AG08396 (cell line): ENCODE measurements around the gene RAD1.
A peak's percentile ranks its signal among the peaks of the same experiment; 100 is the strongest.

Experiments
- DNase-seq: peaks from one replicate; pipeline ENCODE4 v3.0.0; 2012; ENCODE audit warnings: low spot score, mixed read lengths

Gene RAD1

DNA sequence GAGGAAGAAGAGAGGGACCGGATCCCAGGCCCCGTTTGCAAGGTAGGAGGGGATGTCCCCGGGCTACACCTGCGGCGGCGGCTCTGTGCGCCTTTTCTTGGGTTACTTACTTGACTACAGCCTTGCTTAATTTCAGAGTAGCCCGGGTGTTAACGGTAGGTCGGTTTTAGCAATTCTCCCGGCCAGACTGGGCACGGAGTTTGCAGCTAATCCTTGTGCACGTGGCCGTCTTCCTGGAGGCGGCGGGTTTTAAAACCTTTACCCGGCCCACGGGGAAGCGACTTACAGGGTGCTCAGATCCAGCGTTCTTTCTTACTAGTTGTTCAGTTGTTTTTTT, 520 bp upstream of the RAD1 start:
- DNase-seq: peak; percentile 5

DNA sequence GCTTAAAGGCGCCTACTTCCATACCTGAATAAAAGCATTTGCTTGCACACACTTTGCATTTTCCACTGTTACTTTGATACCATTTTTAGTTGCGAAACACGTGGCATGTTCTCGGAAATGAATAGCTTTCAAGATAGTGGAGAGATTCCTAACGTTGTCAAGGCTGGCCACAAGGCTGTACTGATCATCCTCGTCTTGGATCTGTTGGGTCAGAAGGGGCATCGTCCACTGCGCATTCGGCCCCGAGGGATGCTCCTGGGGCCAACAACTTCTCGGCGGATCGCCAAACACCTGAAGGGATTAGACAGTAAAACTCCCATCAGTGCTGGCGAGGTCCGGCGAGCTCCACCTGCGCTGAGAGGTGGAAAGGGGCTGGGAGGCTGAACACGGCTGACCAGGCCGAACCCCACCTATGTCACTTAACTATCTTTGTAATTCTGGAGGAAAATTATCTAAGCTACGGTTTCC, 599 bp downstream of the RAD1 start:
- DNase-seq: peak; percentile 14

DNA sequence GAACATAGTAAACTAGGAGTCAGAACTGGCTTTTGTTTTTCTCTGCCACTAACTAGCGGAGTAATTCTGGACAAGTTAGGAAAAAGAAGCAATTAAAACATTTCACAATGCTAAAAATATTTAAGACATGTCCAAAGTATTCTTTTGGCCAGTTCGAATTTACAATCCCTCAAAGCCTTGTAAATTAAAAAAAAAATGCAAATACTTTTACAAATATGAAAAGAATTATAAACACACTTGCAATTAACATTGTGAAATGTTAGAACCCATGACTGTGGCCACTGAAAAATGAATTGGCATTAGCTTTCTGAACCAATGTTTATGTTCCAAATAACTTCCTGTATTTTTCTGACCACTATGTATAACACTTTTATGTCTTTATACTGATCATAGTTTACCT, 2.2 kb downstream of the RAD1 start:
- DNase-seq: peak; percentile 30

DNA sequence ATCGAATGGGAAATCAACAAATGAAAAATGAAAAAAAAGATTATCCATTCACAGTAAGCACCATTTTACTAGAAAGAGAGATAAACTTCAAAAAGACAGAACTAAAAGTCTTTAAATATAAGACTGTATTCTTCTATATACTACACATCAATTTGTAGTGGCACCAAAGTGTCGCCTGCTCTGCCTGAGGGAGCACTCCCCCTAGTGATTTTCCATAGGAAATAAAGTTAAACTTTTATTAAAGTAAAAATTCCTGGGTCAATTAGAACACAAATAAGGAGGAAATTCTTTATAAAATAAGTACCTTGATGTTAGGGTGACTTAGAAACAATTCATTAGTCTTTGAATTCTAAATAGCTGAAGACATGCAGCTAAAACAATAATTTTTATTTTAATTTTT, 9.7 kb downstream of the RAD1 start:
- peak; percentile 8 for DNase-seq

DNA sequence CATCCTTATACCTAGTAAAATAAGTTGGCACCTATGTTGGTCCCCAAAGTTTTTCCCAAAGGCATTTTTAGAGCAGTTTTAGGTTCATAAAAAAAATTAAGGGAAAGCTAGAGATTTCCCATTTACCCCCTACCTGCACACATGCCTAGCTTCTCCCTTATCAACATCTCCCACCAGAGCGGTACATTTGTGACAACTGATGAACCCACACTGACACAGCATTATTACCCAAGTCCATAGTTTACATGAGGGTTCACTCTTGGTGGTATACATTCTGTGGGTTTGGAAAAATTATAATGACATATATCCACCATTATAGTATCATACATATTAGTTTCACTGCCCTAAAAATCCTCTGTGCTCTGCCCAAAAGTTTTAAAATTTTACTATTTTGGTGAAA, 12.0 kb downstream of the RAD1 start:
- DNase-seq: no peak

DNA sequence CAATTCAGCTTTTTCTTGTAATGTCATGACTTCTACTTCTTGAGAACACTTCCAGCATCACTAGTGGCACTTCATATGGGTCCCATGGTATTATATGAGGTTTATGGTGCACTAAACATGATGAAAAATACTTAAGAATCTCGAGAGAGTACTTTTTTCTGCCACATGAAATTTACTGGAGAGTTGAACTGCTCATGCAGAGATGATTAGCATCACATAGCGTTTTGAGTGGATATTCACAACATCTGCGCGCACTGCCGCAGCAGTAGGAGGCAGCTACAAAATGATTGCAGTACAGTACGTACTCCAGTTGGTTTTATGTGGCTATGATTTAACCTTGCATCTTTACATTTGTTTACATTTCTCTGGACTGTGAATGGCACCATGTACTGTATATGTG, 14.7 kb downstream of the RAD1 start:
- no peak for DNase-seq

DNA sequence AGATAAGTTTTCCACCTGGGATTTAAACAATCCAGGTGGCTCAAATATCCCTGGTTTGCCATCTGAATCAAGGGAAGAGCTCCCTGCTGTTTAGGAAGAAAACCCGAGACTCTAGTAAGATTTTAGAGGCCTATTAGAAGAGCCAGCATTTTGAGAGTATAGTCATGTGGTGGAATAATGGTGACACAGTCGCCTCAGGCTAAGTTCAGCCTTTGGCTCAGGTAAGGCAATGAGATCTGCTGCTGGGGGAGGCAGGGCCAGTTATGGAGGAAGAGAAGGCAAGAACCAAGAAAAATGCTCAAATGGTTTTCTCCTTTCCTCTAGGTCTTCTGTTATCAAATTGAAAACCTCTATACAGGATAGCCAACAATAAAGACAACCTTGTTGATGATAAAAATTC, 16.2 kb downstream of the RAD1 start:
- DNase-seq: no peak

DNA sequence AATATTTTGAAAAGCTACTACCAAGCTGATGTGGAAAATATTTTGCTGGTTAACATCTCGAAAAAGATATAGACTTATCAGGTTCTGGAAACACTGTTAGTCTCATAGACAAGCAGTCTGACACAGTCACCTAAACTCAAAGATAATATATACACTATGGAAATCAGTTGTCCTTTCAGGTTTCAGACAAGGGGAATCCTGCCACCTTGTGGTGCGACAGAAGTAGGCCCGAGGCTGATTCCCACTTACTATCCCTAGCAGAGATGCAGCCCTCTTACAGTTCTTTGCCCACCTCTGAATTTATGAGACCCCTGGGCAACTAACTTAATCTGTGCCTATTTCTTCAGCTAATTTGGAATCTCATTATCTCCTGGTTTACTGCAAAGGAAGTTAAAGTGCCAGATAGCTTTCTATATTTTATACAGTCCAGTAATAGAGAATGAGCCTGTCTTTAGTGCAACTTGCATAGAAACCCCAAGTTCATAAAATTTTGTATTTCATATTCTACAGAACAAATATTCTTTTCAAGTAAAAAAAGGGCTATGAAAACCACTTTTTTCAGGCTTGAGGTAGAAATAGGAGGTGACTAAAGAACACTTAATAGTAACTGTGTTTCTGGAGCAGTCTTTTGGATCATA, 16.9 kb downstream of the RAD1 start:
- DNase-seq: peak; percentile 59

DNA sequence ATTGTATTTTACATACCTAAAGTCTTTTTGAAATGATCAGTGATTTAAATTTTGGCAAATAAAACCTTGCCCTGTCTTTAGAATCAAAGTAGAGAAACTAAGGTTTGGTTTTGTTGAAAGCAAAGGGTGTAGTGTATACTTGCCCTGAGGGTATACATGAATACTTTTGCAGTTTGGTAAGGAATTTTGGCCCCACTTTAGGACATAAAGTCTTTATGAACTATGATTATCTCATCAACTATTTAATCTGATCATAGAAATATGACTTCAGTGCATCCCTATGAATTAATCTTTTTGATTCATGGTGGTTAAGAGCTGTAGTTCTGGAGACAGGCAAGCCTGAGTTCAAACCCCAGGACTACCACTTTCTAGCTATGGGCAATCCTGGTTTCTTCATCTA, 17.7 kb downstream of the RAD1 start:
- DNase-seq: no peak

DNA sequence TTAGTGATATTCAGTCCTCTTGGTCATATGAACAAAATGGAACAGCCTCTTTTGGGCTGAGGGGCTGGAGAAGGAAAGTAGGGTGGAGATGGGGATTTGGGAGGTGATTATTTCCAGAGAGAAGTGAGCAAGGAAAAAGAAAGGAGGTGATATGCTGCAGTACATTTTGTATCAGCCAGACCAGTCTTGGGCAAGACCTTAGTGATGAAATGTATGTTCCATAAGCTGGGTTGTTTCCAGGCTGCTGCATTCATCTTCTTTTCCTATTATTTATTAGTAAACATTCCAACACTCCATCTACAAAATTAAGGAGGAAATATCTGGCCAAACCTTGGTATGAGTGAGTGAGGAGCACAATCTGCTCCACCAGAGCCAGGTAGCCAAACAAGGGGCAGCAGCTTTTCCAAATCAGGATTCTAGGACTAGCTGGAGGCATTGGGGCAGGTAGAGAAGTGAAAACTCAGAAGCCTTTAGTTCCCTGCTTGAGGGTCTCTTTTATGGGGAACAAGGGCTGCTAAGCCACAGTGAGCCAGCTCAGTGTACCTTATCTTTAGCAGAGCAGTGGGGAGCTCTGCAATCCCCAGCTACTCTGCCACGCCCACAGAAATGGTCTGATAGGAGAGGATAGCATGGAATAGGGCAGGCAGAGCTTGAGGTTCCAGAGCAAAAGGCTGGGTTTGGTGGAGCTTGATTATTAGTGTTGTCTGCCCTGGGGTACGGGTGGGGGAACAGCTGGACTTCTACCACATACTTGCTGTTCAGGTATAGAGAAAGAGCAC, 19.5 kb downstream of the RAD1 start:
- no peak for DNase-seq

DNA sequence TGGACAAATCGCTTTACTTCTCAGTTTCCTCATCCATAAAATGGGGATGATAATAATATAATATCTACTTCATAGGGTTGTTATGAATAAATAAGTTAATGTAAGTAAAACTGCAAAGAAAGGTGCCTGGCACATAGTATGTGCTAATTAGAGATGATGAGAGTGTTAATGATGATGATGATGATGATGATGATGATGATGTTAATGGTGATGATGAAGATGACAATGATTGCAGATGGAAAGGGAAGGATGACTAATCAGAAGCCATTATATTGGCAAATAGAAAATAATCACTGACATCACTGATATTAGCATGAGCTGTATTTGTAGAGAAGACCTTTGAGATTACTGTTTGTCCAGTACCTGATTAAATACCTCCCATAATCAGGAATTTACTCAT, 20.6 kb downstream of the RAD1 start:
- DNase-seq: no peak

DNA sequence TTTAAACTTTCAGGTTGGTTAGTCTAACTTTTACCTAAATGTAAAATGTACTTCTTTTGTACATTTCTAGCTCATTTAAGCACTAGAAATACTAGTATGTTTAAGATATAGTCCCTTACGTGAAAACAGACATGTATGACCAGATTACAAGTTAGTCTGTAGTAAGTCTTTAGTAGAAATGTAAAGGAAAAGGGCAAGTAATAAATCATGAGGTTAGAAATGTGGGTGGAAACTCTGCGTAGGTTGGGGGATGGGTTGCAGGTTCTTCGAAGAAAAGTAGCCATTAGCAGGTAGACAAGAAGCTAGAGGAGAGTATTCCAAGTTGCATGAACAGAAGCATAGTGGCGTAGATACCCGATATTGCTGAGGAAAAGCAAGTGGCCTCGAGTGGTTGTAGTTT, 22.9 kb downstream of the RAD1 start:
- DNase-seq: no peak

DNA sequence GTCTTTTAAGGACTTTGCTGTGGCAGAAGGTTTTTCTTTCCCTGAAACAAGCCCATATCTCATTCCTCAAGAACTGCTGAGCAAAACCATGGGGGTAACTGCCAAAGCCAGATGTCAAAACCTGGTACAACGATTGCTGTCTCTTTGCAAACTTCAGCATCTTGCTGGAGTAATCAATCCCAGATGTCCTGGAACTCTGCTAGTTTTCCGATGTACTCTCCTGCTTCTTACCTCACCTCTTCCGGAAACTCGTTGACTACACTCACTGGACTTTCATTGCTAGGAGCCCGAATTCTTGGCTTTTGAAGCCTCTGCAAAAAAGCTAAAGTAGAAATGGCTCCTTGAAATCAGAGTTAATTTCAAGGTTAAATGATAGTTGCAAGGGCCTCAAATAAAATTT, 23.3 kb downstream of the RAD1 start:
- DNase-seq: peak; percentile 34

DNA sequence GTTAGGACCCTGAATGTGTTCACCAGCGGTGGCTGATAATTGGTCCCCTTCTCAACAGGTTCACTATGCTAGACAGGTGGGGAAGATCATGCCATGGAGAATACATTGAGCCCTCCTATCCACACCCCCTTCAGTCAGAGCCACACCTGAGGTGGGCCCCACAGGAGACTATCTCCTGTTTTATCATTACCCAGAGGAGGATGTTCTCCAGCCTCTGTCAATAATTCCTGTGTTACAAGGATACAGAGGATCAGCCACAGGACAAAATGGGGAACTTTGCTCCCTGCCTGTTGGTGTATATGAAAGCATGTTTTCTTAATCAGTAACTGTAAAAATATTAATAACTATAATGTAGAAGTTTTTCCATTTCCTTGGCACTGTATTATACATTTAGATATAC, 25.9 kb downstream of the RAD1 start:
- DNase-seq: no peak

DNA sequence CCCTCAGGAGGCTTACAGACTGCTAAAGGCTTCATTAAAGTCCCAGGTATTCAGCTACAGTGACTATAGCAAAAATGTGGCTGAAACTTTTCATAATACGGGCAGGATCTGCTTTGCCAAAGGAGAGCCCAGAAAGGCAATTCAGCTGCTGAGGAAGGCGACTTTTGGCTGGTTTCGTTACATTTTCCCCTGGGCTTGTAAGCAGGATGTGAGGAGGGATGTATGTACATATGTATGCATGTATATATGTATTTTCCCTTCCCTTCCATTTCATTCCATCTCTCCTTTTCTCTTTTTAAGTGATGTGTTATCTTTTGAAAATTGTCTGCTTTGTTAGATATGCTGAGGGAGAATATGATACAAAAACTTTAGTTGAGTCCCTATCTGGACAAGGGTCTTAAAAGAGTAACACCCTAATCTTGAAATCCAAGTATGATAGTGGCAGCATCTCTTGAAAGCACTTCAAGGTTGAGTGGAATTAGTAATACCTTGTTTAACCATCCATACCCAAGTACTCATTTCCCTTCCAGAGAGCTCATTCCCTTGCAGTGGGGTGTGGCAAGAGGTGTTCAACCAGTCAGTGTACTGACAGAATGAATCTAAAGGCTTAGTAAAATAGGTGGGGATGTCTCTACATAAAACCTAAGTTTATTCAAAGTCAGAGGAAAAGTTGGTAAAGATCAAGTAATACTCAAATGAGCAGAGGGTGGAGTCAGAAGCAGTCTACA, 28.7 kb downstream of the RAD1 start:
- DNase-seq: no peak

DNA sequence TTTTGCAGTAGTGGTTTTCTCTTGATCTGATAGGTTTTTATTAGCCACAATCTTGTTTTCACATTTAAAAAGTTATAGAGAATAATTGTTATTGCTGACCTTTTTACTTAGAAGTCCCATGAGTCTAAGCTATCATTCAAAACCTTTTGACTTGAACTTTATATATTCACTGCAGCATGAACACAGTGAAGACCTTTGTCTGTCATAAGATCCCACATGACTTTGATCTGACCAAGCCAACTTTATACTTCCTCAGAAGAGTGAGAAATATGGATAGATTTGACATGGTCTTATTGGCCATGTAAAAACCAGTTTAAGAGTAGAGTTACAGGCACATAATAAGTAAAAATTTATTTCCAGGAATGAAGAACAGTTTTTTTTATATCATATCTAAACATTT, 34.1 kb downstream of the RAD1 start:
- no peak for DNase-seq

DNA sequence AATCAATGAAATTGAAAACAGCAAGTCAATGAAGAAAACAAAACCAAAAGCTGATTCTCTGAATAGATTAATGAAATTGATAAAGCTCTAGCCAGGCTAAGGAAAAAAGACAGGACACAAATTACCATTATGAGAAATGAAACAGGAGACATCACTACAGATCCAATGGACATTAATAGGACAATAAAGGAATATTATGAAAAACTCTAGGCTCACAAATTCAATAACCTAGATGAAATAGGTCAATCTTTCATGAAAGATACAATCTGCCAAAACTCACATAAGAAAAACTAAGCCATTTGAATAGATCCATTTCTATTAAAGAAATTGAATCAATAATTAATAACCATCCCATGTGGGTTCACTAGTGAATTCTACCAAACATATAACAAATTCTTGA, 39.0 kb downstream of the RAD1 start:
- DNase-seq: no peak

DNA sequence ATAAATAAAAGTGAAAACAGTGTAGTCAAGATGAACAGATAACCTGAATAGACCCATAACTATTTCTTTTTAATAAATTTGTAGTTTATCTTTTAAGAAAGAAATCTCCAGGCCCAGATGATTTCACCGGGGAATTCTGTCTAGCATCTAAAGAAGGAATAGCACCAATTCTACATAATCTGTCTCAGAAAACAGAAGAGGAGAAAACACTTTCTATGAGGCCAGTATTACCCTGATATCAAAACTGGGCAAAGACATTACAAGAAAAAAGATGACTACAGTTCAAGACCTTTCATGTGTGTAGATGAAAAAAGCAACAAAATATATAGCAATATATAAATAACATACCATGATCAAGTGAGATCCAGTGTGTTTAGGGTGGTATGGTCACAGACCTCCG, 44.9 kb downstream of the RAD1 start:
- DNase-seq: no peak

DNA sequence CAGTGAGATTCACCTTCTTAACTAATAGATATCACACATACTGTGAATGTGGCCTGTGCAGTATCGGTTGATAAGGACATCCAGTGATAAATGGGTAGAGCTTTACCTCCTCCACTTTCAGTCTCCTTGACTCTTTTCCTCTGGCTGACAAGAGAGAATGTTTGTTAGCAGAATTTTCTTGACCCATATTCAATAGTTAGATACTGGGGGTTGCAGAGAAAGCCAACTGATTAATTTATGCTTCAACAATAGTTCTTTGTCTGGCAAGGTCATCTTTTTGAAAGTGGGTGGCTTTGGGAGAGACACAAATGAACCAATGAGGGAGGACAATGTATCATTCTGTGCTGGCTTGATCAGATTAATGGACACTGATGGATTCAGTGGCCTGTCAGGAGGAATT, 46.0 kb downstream of the RAD1 start:
- DNase-seq: no peak

DNA sequence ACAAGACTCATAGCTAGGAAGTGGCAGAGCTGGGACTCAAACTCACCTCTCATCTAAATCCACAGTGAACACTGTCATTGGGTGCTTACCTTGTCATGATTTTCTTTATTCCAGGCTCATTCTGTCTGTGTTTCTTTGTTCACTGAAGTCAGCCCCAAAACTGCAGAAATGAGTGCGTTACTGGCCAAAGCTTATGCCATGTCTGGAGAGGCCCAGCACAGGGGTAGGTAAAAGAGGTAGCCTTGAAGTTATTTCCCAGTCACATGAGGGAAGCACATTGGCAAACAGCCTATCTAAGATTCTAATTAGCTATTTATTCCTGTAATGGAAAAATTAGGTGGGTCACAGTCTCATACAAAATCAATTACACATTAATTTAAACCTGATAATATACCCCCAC, 46.5 kb downstream of the RAD1 start:
- no peak for DNase-seq

DNA sequence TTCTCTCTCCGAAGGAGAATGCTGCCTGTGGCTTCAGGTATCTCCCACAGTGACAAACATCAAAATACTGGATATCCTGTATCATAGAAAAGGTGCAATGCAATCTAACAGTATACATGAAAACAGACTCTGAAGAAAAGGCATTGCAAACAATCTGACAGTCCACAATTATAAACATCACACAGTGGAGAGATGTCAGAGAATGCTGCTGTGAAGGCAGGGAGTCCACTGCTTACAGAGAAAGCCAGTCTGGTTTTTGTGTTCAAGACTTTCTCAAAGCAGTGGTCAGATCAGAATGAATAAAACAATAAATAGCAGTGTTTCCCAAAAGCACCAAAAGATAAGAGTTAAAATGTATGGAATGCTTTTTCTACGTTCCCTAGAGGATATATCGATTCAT, 47.6 kb downstream of the RAD1 start:
- DNase-seq: no peak

DNA sequence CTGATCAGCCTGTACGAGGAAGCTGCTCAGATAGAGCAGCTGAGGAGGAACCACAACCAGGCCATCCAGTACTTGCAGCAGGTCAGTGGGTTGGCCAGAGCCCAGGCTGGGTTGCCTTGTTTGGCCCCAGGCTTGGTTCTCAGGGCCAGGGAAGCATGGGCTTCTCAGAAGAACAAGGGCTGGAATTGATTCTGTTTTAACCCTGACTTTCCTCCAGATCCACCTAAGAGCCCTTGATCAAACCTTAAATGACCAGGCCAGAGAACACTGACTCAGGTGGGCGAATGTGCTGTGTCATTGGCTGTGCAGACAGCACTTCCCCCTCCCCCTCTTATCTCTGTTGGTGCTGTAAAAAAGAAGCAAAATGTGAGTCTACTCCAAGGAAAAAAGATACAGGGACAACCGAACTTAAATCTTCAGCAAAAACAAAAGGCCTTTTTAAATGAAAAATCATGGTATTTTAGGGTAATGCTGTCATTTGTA, 48.3 kb downstream of the RAD1 start:
- no peak for DNase-seq

DNA sequence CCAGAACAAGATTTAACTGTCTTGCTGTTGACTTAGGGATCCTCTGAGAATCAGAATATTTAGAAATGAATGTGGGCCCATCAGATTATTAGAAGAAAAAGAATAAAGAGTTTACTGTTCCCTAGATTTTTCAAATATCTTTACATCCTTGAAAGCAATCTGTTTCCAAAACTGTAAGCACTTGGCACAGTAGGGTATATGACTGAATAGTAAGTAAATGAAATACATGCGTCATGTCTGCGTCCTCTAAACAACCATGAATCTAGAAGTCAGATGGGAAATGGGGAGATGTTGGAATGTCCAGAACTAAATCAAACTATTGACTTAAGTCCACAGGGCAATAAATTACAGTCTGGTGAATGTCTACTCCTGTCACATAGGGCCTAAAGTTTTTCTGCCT, 50.2 kb downstream of the RAD1 start:
- no peak for DNase-seq
